HL-60/S4 treated with phorbol 12-myristate 13-acetate at 8.2 ng/mL for 4 days and 3 days (cell line): ENCODE measurements around the gene JARID2.
"Not testable (repeated sequence)": the region's sequence is repeated elsewhere in the genome, so short reads cannot be mapped to it uniquely, and the experiment has no call there.

ENCODE experiments used
- in situ Hi-C: fragments of 300-500 bp; cut with MboI; formaldehyde crosslinking; loops from 2 replicates; pipeline ENCODE4 v1.15.0; 2022; ENCODE audit warnings: low sequenced_read_pairs

JARID2 gene

DNA sequence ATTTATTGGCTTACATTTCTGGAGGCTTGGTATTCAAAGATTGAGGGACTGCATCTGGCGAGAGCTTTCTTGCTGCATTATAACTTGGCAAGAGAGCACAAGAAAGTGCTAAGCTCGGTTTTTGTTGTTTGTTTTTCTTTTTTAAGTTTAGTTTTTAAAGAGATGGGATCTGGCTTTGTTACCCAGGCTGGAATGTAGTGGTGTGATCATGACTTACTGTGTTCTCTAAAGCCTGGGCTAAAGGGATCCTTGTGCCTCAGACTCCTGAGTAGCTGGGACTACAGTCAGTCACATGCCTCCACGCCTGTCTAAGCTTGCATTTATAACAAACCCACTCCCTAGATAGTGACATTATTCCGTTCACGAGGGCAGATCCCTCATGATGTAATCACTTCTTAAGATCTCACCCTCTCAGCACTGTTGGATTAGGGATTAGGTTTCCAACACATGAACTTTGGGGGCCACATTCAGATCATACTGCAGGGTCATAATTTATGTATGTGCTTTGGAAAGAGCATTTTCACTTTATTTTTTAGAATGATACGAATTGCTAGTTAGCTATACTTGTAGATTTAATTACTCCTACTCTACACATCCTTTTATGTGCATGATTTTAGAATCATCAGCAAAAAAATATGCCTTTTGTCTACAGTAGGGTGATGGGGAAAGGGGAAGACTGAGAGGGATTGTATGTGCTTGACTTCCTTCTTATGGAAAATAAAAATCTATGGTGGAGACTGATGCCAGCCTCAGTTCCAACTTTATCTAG, 167.8 kb downstream of the JARID2 start:
- in situ Hi-C loops = no loop called here

DNA sequence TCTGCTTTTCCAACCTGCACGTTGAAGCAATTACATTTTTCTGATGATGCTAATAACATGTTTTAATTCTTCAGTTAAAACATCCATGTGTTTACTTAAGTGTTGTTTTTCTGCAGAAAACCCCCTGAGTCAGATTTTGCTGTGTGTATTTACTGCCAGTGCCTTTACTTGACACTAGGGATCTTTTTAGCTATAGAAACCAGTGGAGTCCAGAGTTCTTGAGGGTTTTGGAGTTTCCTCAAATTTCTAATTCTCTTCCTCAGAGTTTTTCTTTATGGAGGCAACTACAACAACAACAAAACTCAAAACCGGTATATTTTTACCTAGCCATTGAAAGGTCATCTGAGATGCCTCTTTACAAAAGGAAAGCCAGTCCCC, 168.4 kb downstream of the JARID2 start:
- in situ Hi-C loops = no loop called here

DNA sequence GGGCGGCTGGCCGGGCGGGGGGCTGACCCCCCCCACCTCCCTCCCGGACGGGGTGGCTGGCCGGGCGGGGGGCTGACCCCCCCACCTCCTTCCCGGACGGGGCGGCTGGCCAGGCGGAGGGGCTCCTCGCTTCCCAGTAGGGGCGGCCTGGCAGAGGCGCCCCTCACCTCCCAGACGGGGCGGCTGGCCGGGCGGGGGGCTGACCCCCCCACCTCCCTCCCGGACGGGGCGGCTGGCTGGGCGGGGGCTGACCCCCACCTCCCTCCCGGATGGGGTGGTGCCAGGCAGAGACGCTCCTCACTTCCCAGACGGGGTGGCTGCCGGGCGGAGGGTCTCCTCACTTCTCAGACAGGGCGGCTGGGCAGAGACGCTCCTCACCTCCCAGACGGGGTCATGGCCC, 169.8 kb downstream of the JARID2 start:
- in situ Hi-C loops = not testable (repeated sequence)

DNA sequence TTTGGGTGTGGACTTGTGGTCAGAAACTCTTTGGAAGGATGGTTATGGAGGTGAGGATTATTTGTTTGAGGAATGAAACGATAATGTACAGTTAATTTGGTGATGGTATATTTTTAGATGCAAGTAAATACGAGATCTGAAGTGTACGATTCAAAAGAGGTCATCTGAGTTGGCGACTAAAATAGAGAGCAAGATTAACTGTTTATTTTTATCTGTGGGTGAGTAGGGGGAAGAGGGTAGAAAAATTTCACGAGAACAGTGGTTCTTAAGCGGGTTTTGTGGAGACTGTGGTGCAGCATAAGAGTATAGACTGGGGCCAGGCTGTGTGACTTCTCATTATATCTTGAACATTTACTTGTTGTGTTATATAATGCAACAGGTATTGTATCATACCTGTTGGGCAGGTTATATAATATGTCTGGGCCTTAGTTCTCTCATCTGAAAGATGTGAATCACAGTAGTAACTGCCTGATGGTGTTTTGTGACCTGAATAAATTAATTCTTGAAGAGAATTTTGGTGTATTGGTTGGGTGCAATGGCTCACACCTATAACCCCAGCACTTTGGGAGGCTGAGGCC, 171.2 kb downstream of the JARID2 start:
- in situ Hi-C loops = no loop called here

DNA sequence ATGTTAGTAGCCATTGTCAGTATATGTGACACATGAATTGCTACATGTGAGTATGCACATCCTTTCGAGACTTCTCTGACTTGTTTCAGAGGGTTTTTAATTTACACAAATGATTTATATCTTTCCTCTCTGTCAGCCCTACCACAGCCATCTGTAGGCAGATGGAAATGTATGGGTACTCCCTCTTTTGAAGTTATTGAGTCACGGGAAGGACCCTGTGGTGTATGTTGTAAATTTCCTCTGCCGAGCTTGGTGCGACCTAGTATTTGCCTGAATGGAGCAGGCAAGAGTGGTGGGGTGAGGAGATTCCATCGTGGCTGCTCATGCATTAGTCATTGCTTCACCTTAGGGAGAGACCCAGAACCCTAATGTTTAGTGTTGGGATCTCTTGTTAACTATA, 171.9 kb downstream of the JARID2 start:
- in situ Hi-C loops = no loop called here

DNA sequence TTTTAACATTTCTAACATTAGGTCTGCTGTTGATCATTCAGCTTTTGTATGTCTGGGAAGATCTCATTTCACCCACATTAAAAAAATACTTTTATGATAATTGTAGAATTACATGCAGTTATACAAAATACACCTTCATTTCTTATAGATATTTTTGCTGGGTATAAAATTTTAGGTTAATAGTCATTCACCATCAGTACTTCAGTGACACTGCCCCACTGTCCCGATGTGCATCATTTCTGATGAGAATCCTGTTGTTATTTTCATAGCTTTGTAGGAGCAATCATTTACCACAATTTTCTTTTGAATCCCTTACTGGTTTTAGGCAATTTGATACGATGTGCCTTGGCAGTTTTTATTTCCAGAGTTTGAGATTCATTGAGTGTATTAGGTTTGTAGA, 173.6 kb downstream of the JARID2 start:
- in situ Hi-C loops = no loop called here

DNA sequence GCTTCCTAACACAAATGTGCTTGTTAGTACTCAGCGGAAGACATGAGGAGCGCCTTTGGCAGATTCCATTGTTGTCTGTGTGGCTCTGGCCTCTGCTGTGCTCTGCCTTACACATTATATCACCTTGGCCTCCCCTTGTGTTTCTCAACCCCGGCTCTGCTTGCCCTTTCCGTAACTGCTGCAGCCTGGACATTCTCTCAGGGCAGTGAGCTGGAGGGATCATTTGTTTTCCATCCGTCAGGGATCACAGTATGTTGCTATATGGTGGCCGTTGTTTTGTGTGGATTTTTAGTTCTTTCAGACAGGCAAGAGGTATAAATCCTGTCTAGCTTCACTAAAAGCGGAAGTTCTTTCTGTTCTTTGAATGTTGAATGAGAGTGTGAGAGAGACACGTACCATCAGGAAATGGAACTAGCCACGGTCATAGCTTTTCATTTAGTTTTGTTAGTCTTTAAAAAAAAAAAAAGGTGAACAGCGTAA, 175.1 kb downstream of the JARID2 start:
- in situ Hi-C loops = no loop called here

DNA sequence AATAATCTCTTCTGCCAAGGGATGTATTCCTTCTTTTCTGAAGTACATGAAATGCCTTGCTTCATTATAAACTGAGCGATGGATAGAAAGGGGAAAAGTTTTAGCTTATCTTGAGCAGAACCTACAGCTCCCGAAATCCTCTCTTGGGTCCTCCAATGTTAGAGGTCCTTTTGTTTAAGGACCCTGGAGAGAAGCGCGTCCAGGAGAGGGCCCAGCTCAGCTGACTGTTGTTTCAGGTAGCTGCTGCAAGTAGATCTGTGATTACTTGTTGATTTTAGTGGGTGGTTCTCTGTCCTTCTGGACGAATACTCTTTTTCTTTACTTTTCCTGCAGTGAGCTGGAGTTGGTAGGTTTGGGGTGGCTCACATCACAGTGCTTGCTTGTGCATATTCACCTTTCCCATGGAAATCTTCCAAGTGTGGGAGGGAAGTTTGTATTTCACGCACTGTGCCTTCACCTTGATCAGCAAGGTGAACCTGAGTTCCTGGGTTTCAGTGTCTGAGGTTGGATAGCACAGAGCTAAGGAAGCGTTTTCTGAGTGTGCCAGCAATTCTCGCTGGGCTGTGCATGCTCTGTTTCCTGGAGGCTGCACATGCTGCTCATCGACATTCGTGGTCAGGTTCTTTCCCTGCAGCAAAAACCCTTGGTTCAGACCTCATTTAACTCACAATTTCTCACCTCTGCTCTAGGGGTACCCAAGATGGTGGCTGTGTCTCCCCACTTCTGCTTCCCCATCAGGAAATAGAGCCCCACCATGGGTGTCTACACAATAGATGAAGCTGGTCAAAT, 176.3 kb downstream of the JARID2 start:
- in situ Hi-C loops = no loop called here

DNA sequence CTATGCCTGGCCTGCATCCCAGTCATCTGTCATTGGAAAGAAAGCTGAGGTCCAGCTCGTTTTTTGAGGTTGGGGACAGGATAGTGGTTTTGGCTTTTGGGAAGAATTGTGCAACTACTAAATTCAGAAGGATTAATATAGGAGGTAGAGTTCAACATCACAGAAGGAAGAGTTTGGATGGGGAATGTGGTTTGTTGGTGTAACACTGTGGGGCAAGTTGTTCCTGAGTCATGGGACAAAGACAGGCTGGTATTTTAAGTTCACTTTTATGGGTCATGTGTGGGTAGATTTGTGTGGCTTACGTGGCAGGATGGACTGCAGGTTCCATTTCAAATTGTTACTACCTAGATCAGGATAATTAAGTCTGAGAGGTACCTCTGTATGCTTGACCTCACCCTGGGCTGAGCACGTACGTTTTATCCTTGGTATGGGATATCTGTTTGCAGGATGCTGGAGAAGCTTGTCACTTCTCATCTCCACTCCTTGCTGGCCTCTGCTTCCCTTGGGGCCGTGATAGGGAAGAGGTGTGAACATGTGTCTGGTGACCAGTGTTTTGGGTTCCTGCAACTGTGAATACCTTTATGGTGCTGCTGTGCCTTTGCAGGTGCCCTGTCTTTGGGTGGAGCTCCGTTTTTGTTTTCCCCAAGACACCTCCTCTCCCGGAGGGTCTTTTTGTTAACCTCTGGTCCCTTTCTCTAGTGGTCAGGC, 177.6 kb downstream of the JARID2 start:
- in situ Hi-C loops = no loop called here

DNA sequence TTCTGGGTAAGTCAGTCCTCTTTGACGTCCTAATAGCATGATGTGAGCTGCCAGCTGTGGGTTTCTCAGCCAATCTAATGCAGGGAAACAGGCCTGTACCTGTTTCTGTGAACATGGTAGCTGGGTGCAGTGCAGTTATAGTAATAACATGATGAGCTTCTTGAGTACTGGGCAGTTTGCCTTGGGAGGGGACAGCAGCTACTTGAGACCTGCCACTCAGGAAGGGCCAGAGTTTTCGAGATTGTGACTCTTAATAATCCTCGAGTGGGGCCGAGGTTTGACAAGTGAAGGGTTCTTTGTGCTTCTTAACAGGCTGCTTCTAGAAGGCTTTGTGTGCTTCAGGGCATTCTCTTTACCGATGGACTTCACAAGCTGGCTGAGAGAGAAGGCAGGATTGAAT, 180.1 kb downstream of the JARID2 start:
- in situ Hi-C loops = no loop called here

DNA sequence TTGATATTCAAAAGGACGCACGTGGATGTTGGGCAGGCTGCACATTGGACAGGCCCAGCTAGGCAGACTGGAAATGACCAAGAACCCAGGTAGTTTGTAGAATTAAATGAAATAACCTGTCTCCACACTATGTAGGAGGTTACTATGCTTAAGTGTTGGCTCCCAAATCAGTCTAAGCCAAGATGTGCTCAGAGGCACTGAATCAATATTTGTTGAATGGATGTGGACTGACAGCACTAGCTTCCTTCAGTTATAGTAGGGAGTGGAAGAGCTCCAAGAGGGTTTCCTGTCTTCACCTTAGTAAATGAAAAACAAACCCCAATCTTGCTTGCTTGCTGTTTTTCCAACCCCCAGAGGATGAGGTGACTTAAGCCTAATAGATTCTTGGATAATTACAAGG, 180.5 kb downstream of the JARID2 start:
- in situ Hi-C loops = no loop called here

DNA sequence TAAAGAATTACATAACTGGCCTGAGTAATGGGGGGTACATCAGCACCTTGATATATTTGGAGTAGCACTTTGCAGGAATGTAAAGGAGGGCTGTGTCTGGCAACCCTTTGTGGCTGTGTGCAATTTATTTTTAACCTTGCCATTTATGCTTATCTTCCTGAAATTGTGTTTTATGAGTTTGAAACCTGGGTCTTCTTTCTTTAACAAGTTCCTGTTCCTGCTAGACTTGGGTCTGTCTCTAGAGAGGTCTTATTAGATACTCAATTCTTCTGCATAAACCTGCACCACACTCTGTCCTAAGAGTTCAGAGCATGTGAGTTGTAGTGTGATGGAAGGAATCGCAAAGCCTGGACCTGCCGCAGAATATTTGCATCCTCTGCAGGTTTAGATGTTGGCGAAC, 181.0 kb downstream of the JARID2 start:
- in situ Hi-C loops = no loop called here

DNA sequence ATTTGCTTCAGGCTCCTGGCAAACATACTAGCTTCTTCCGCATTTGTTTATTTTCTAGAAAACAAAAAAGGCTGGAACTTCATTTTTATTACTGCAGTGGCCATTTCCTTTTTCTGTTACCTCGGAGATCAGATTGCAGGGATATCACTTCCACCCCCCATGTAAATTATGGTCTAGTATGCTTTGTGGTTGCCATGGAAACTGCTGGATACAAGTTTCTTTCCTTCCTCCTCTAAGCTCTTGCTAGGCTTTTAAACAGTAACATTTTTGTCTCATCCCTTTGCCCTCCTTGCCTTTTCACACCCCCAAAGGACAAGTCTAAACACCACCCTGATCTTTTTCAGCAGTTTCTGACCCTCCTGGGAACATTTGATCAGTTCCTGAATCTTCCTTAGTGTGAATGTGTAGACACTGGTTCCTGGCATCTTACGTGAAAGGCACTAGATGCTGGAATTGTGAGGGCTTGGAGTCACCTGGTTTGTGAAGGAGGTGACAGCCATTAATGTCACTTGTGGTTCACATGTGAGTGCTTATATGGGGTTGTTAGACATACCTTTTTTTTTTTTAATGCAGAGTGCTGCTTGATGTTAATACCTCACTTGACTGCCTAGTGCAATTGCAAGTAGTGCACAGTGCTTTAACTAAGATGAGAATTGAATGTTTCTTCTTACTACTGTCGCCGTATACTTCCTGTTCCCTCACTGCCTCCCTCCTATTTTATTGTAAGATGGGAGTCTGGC, 181.6 kb downstream of the JARID2 start:
- in situ Hi-C loops = no loop called here

DNA sequence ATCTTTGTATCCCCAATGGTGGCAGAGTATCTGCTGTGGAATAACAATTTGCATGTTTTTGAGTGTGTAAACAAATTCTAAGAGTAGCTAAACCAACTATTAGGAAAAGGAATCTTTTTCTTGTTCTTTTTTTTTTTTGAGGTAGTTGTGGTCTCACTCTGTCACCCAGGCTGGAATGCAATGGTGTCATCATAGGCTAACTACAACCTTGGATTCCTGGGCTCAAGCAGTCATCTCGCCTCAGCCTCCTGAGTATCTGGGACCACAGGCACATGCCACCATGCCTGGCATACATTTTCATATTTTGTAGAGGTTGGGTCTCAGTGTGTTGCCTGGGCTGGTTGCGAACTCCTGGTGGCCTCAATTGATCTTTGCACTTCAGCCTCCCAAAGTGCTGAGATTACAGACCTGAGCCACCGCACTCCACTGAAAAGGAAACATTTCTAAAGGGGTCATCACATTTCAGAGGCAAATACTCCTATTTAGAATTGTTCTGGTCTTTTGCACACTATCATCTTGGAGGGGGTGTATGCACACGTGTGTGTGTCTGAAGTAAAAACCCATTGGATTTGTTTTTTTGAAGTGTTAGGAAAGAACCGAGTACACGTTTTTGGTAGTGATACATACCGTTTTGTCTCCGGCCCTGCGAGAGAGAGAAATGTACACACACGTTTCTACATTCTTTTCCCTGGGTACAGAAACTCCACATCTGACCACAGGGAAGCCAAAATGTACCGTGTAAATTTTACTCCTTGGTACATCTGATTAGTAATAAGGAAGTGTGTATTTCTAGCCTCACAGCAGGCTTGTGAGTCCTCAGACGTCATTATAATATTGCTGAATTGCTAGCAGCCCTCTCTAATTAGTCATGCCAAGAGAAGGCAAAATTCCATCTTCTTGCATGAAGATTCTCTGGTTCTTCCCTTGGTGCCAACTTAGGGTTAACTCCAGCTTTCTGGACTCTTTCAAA, 183.6 kb downstream of the JARID2 start:
- in situ Hi-C loops = no loop called here

DNA sequence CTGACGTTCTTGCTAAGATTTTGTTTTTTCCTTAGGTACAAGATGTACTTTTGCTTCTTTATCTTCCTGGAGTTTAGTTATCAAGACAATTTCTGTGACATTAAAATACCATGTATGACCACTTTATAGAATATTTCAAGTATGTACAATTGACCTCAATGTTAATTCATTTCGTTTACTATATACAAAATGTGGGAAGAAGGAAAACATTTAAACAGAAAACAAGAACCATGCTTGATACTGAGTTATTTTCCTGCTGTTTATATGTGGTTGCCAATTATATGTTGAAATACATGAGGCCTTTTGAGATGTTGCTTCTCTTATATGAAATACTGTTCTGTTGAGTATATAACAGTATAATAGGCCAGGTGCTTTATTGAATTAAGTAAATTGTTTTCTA, 184.3 kb downstream of the JARID2 start:
- in situ Hi-C loops = no loop called here

DNA sequence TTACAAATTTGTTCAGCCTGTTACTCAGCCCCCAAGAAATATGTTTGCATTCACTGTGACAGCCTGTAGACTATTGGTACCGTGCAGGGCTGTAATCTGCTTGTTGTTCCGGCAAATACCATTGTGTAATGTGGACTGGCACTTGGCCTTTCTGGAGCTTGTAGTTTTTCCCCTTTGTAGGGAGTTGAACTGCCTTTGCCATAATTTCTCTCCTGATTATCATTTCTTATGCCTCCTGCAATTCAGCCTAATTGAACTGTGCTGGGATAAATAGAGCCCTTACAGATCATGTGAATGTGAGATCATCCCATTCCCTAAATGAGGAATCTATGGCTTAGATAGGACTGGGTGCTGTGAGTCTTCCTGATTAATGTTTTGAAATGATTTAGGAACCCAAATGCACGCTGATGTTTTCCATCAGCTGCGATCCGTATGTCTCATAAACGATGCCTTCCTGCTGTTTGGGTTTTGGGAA, 185.1 kb downstream of the JARID2 start:
- in situ Hi-C loops = no loop called here

DNA sequence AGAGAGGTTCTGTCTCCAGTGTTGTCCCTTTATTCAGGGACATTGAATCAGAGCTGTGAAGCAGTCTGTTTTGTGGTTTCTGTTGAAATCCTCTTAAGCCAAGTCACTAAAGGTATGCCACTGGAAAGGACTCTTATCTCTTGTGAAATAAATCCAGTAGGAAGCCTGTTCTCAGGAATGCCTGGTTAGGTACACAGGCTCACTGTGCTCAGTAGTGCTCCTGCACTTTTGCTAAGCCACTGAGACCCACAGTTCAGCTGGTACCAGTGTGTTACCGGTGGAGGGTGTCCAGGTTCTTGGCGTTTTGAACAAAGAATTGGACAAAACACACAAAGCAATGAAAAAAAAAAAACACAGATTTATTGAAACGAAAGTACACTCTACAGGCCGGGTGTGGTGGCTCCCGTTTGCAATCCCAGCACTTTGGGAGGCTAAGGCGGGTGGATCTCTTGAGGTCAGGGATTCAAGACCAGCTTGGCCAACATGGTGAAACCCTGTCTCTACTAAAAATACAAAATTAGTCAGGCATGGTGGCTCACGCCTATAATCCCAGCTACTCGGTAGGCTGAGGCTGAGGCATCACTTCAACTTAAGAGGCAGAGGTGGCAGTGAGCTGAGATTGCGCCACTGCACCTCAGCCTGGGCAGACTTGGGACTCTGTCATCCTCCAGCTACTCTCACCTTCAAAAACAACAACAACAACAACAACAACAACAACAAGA, 186.1 kb downstream of the JARID2 start:
- in situ Hi-C loops = no loop called here

DNA sequence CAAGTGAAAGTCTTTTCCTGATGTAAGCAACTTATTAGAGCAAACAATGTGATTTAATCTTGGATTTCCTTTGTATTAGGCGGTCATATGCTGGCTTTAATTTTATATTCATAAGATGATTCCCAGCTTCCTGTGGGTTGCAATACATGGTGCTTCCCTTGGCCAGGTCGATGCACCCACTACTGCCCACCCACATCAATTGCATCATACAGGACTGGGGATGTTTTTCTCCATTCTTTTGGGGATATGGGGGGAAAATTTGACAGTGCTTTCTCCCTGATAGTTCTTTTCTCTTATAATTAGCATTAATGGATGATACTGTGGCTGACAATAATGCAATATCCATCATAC, 187.6 kb downstream of the JARID2 start:
- in situ Hi-C loops = no loop called here

DNA sequence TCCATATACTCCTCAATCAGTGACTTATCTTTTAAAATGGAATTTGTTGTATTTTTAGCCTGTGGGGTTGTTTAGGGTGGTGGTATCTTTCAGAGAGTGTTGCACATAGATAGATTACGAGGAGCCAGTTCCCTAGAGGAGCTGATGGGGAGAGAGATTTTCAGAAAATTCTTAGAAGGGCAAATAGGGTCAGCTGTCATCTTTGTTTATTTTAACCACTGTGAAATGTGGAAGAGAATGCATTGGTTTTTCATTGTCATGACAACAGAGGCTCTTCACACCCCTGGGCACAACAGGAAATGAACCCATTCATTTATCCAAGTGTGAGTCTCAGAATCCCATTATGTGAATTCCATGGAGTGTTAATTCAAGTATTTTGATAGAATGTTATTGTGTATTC, 188.4 kb downstream of the JARID2 start:
- in situ Hi-C loops = no loop called here
